BLaER1 treated with 17β-estradiol and CSF1 and Interleukin-3, amounts not matched to agents 10 nM and 100 nM (cell line): ENCODE results near the gene ZMYND19.

Experiments used
- H3K27ac ChIP-seq, 11 experiments: shearing (Covaris generic); formaldehyde crosslinking; 2 replicates each; pipeline ENCODE4 v1.8.1; 2022
- H3K27me3 ChIP-seq, 11 experiments: shearing (Covaris generic); formaldehyde crosslinking; 2 replicates each; pipeline ENCODE4 v1.8.1; 2022
- H3K36me3 ChIP-seq, 11 experiments: shearing (Covaris generic); formaldehyde crosslinking; 2 replicates each; pipeline ENCODE4 v1.8.1; 2022
- H3K4me1 ChIP-seq, 10 experiments: shearing (Covaris generic); formaldehyde crosslinking; 2 replicates each; pipeline ENCODE4 v1.8.1; 2022
- H3K4me2 ChIP-seq, 11 experiments: shearing (Covaris generic); formaldehyde crosslinking; 2 replicates each; pipeline ENCODE4 v1.8.1; 2022
- H3K4me3 ChIP-seq, 10 experiments: shearing (Covaris generic); formaldehyde crosslinking; 2 replicates each; pipeline ENCODE4 v1.8.1; 2022
- H3K9ac ChIP-seq, 11 experiments: shearing (Covaris generic); formaldehyde crosslinking; 2 replicates each; pipeline ENCODE4 v1.8.1; 2022
- H3K9me3 ChIP-seq, 11 experiments: shearing (Covaris generic); formaldehyde crosslinking; replicated peaks in 1 of 11; 2 replicates each; pipeline ENCODE4 v1.8.1; 2022
- H4K20me1 ChIP-seq, 11 experiments: shearing (Covaris generic); formaldehyde crosslinking; 2 replicates each; pipeline ENCODE4 v1.8.1; 2022
- Cebpa-rat ChIP-seq, 11 experiments: shearing (Covaris generic); IDR thresholded peaks; 2 replicates each; pipeline ENCODE4 v1.8.1; 2022

The ZMYND19 gene

GRCh38 chr9:137611623-137612609 is 21.6 kb upstream of the ZMYND19 start:
- H3K4me1 ChIP-seq: peaks cover 33 to 86% (median 54%) of the 10 kb centered on the region in 10 experiments
- H4K20me1 ChIP-seq: peaks cover 40 to 93% (median 69%) of the 10 kb centered on the region in 11 experiments; a peak in 21 of 22 replicates
- H3K9ac ChIP-seq: peak overlapping the region; percentile 13 to 64 (median 45); a peak in 18 of 22 replicates
- no peak for TF ChIP-seq Cebpa-rat (IDR thresholded peaks at IDR 0.05)
- peak overlapping the region; percentile 44 to 89 (median 73) for H3K4me2 ChIP-seq
- H3K9me3 ChIP-seq: no peaks in the 10 kb centered on the region
- no peak overlapping the region; a peak in 1 of 20 replicates for H3K4me3 ChIP-seq
- H3K36me3 ChIP-seq: peaks cover 32 to 60% (median 43%) of the 10 kb centered on the region in 11 experiments
- H3K27ac ChIP-seq: peak overlapping the region in 10 of 11 experiments; percentile 5 to 66 (median 51); a peak in 19 of 22 replicates
- no peaks in the 10 kb centered on the region for H3K27me3 ChIP-seq

- H3K36me3 ChIP-seq: peaks cover 25 to 50% (median 35%) of the 10 kb centered on the region in 11 experiments
- peaks cover 43 to 82% (median 57%) of the 10 kb centered on the region in 10 experiments for H3K4me1 ChIP-seq
- no peaks in the 10 kb centered on the region for H3K27me3 ChIP-seq
- H3K27ac ChIP-seq: peak overlapping the region in 8 of 11 experiments; percentile 36 to 66 (median 51); a peak in 12 of 22 replicates
- H3K4me3 ChIP-seq: no peak overlapping the region
- H3K4me2 ChIP-seq: peak overlapping the region; percentile 44 to 89 (median 73); a peak in 21 of 22 replicates
- peaks cover 48 to 93% (median 72%) of the 10 kb centered on the region in 11 experiments; a peak in 21 of 22 replicates for H4K20me1 ChIP-seq
- H3K9me3 ChIP-seq: no peaks in the 10 kb centered on the region
- H3K9ac ChIP-seq: peak overlapping the region in 9 of 11 experiments; percentile 7 to 64 (median 30); a peak in 9 of 22 replicates
- no peak for TF ChIP-seq Cebpa-rat (IDR thresholded peaks at IDR 0.05)
Observed at GRCh38 chr9:137610944-137611343, 20.6 kb upstream of the ZMYND19 start.

- peak overlapping the region; percentile 84 to 97 (median 88); a peak in 21 of 22 replicates for H3K9ac ChIP-seq
- H3K27me3 ChIP-seq: no peaks in the 10 kb centered on the region
- peak overlapping the region; percentile 74 to 99 (median 88); a peak in 17 of 20 replicates for H3K4me3 ChIP-seq
Observed at GRCh38 chr9:137607141-137607857, 17.0 kb upstream of the ZMYND19 start.

GRCh38 chr9:137606734-137607138 is 16.4 kb upstream of the ZMYND19 start:
- Histone ChIP-seq H3K4me3 (peak overlapping the region; percentile 74 to 99 (median 88)), H4K20me1 (peaks cover 30 to 54% (median 37%) of the 10 kb centered on the region in 11 experiments; a peak in 20 of 22 replicates), H3K27ac (peak overlapping the region in 8 of 11 experiments; percentile 29 to 89 (median 86); a peak in 10 of 22 replicates), H3K27me3 (no peaks in the 10 kb centered on the region), H3K4me2 (peak overlapping the region; percentile 98 to 100 (median 99)), H3K36me3 (peaks cover 0 to 13% (median 0%) of the 10 kb centered on the region in 11 experiments; a peak in 7 of 22 replicates), H3K4me1 (peaks cover 65 to 84% (median 74%) of the 10 kb centered on the region in 10 experiments), H3K9me3 (no peaks in the 10 kb centered on the region), H3K9ac (peak overlapping the region; percentile 84 to 97 (median 88))
- TF ChIP-seq Cebpa-rat (IDR thresholded peaks at IDR 0.05): no peak

More at GRCh38 chr9:137607141-137607857, 17.0 kb upstream of the ZMYND19 start:
- peak overlapping the region in 5 of 11 experiments; percentile 26 to 89 (median 86); a peak in 7 of 22 replicates for H3K27ac ChIP-seq
- H3K4me1 ChIP-seq: peaks cover 65 to 84% (median 74%) of the 10 kb centered on the region in 10 experiments
- H3K36me3 ChIP-seq: peaks cover 0 to 15% (median 0%) of the 10 kb centered on the region in 11 experiments; a peak in 7 of 22 replicates
- peaks cover 33 to 60% (median 41%) of the 10 kb centered on the region in 11 experiments; a peak in 20 of 22 replicates for H4K20me1 ChIP-seq
- H3K4me2 ChIP-seq: peak overlapping the region; percentile 98 to 100 (median 99)
- H3K9me3 ChIP-seq: no peaks in the 10 kb centered on the region
- TF ChIP-seq Cebpa-rat (IDR thresholded peaks at IDR 0.05): no peak

- peak overlapping the region; percentile 84 to 97 (median 88) for H3K9ac ChIP-seq
- no peaks in the 10 kb centered on the region for H3K27me3 ChIP-seq
- H3K9me3 ChIP-seq: no peaks in the 10 kb centered on the region
- no peak for TF ChIP-seq Cebpa-rat (IDR thresholded peaks at IDR 0.05)
- H4K20me1 ChIP-seq: peaks cover 24 to 48% (median 35%) of the 10 kb centered on the region in 11 experiments; a peak in 20 of 22 replicates
- H3K4me3 ChIP-seq: peak overlapping the region; percentile 74 to 99 (median 88)
- H3K4me2 ChIP-seq: peak overlapping the region; percentile 98 to 100 (median 99)
- peak overlapping the region; percentile 81 to 89 (median 86) for H3K27ac ChIP-seq
- peaks cover 64 to 79% (median 72%) of the 10 kb centered on the region in 10 experiments for H3K4me1 ChIP-seq
- peaks cover 0 to 13% (median 0%) of the 10 kb centered on the region in 11 experiments; a peak in 7 of 22 replicates for H3K36me3 ChIP-seq
Observed at GRCh38 chr9:137606005-137606621, 15.8 kb upstream of the ZMYND19 start.

GRCh38 chr9:137605121-137606004 is 15.1 kb upstream of the ZMYND19 start, which contains the start of gene ARRDC1:
Gene ARRDC1, plus strand, starts transcription at chr9:137605686. Its CDS starts 32 bp downstream, at chr9:137605718.
- H3K36me3 ChIP-seq: peaks cover 0 to 13% (median 0%) of the 10 kb centered on the region in 11 experiments; a peak in 7 of 22 replicates
- no peaks in the 10 kb centered on the region for H3K27me3 ChIP-seq
- H3K4me1 ChIP-seq: peaks cover 61 to 72% (median 67%) of the 10 kb centered on the region in 10 experiments
- H3K9me3 ChIP-seq: no peaks in the 10 kb centered on the region
- no peak for TF ChIP-seq Cebpa-rat (IDR thresholded peaks at IDR 0.05)
- H3K27ac ChIP-seq: peak within 1 kb of the TSS; percentile 81 to 89 (median 86)
- H4K20me1 ChIP-seq: peaks cover 24 to 43% (median 32%) of the 10 kb centered on the region in 11 experiments; a peak in 20 of 22 replicates
- H3K4me3 ChIP-seq: peak within 1 kb of the TSS; percentile 74 to 99 (median 88)
- H3K4me2 ChIP-seq: peak within 1 kb of the TSS; percentile 98 to 100 (median 99)
- H3K9ac ChIP-seq: peak within 1 kb of the TSS; percentile 84 to 97 (median 88)
